Gastrocnemius medialis (tissue), 4 donors: ENCODE results near the gene NTSR2. TPM values are rescaled to one million over a fixed set of nuclear protein-coding genes. Genes with fewer than 3 reads are reported as not detected.

Source experiments
- ATAC-seq, 2 donors: fragments of 150-250 bp; one replicate each; pipeline ENCODE4 v1.9.1; 2016
- DNase-seq, 2 donors: peaks; one replicate each; pipeline ENCODE4 v3.0.0-alpha.2; 2019
- H3K27ac ChIP-seq, 4 donors: fragments of 200-600 bp; sonication (generic); 1 replicate in 1 of 4; 2 replicates in 3 of 4; pipeline ENCODE4 v1.5.1; 2016 to 2018; ENCODE audit warnings: mild to moderate bottlenecking in 2 of 4, moderate library complexity in 1 of 4
- H3K27me3 ChIP-seq, 3 donors: fragments of 200-600 bp; sonication (generic) in 2 of 3; 1 replicate in 1 of 3; 2 replicates in 2 of 3; pipeline versions ENCODE4 v1.5.1 to v1.6.0; 2016 to 2019; ENCODE audit warnings: mild to moderate bottlenecking in 1 of 3, moderate library complexity in 1 of 3
- H3K36me3 ChIP-seq, 2 donors: fragments of 200-600 bp; sonication (generic) in 1 of 2; one replicate each; pipeline ENCODE4 v1.5.1; 2017 to 2018
- H3K4me1 ChIP-seq, 2 donors: fragments of 200-600 bp; sonication (generic) in 1 of 2; one replicate each; pipeline ENCODE4 v1.5.1; 2016 to 2017; ENCODE audit warnings: mild to moderate bottlenecking in 2 of 2
- H3K4me3 ChIP-seq, 4 donors: fragments of 200-600 bp; sonication (generic) in 3 of 4; 1 replicate in 1 of 4; 2 replicates in 3 of 4; pipeline ENCODE4 v1.5.1; 2016 to 2019; ENCODE audit warnings: mild to moderate bottlenecking in 2 of 4
- H3K9me3 ChIP-seq, 3 donors: fragments of 200-600 bp; sonication (generic) in 2 of 3; 1 replicate in 1 of 3; 2 replicates in 2 of 3; pipeline ENCODE4 v1.5.1; 2016 to 2019
- POLR2A ChIP-seq, 2 donors: fragments of 450-650 bp; IDR thresholded peaks; one replicate each; pipeline ENCODE4 v1.6.1; 2017; ENCODE audit warnings: antibody characterized with exemption in 2 of 2, mild to moderate bottlenecking in 2 of 2, moderate library complexity in 2 of 2
- in situ Hi-C, 4 donors: fragments of 200-750 bp; cut with MboI; loops; one replicate each; pipeline versions ENCODE4 v1.15.0 to v1.8.0; 2017; ENCODE audit warnings: low sequenced_read_pairs in 4 of 4
- intact Hi-C: fragments of 100-400 bp; cut with DNase I; formaldehyde crosslinking; loops from one replicate; pipeline ENCODE4 v1.15.1; 2023; ENCODE audit warnings: low total_unique reads
- total RNA-seq, 4 donors: library from RNA; depleted of rRNA; stranded (reverse); fragments of >200 nt; gene quantifications; one replicate each; pipeline versions ENCODE4 v1.1.0 to v1.2.3, GENCODE V29; 2016
- TF ChIP-seq, protein P1 (sequence below), 5 experiments: fragments of 450-650 bp in 3 of 5; fragments of 200-600 bp in 2 of 5; sonication (generic) in 2 of 5; IDR thresholded peaks in 4 of 5; conservative IDR thresholded peaks in 1 of 5; 1 replicate in 4 of 5; 2 replicates in 1 of 5; pipeline ENCODE4 v1.5.1; 2016 to 2019; ENCODE audit warnings: antibody characterized with exemption in 5 of 5, mild to moderate bottlenecking in 3 of 5, moderate library complexity in 3 of 5

NTSR2 gene
- total RNA-seq, 4 donors from 2014 or later, result 0.62 to 0.85 TPM; not detected in 2

DNA sequence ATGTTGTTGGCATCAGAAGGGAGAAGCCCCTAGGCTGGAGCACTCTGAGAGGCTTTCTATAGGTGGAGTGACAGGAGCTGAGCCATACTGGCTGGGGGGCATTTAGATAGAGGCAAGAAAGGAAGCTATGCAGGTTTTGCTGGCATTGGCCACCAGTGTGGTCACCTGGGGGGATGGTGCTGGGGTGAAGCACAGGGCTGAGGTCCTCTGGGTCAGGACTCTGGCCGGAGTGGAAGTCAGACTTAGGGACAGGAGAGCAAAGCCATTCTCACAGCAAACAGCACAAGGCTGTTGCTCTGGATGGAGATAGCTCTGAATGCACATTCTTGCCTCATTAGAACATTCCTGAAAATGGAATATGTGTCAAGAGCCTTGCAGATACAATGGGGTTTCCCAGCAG, 47.4 kb downstream of the NTSR2 start:
- intact Hi-C loops, result no loop called here
- no peak for TF ChIP-seq POLR2A (IDR thresholded peaks at IDR 0.05)
- H3K36me3 ChIP-seq, result no peaks in the 10 kb centered on the region

DNA sequence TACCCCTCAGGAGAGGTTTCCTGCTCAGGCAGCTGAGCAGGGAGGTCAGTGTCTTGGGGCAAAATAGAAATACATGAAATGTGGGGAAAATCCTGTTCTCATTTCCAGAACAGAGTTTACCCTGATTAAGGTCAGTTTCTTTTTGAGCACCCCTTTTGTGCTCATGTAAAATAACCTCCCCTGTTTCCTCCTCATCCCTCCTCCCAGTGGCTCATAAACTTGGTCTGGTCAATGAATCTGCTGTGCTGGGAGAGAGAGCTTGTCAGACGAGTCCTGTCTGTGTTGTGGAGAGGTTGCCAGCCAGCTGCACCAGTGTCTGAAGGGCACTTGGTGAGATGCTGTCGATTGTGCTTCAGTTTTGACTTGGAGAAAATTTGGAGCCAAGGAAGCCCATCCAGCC, 48.6 kb downstream of the NTSR2 start:
- TF ChIP-seq POLR2A (IDR thresholded peaks at IDR 0.05), result no peak
- TF ChIP-seq, protein P1, sequence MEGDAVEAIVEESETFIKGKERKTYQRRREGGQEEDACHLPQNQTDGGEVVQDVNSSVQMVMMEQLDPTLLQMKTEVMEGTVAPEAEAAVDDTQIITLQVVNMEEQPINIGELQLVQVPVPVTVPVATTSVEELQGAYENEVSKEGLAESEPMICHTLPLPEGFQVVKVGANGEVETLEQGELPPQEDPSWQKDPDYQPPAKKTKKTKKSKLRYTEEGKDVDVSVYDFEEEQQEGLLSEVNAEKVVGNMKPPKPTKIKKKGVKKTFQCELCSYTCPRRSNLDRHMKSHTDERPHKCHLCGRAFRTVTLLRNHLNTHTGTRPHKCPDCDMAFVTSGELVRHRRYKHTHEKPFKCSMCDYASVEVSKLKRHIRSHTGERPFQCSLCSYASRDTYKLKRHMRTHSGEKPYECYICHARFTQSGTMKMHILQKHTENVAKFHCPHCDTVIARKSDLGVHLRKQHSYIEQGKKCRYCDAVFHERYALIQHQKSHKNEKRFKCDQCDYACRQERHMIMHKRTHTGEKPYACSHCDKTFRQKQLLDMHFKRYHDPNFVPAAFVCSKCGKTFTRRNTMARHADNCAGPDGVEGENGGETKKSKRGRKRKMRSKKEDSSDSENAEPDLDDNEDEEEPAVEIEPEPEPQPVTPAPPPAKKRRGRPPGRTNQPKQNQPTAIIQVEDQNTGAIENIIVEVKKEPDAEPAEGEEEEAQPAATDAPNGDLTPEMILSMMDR (IDR thresholded peaks at IDR 0.05 in 4 of 5, conservative IDR thresholded peaks at IDR 0.05 in 1 of 5), result no peak
- intact Hi-C loops (no loop called here), in situ Hi-C loops (no loop called here)
- Histone ChIP-seq H3K27me3 (no peaks in the 10 kb centered on the region), H3K36me3 (no peaks in the 10 kb centered on the region), H3K4me3 (no peak overlapping the region), H3K27ac (no peak overlapping the region), H3K4me1 (no peaks in the 10 kb centered on the region), H3K9me3 (no peaks in the 10 kb centered on the region)
- DNase-seq, result no peak
- no peak for ATAC-seq

More for the DNA sequence above, 47.4 kb downstream of the NTSR2 start:
- in situ Hi-C loops, result no loop called here
- DNase-seq (no peak), ATAC-seq (no peak)
- H3K4me1 ChIP-seq, result no peaks in the 10 kb centered on the region
- H3K27me3 ChIP-seq, result no peaks in the 10 kb centered on the region
- no peak overlapping the region for H3K27ac ChIP-seq
- H3K9me3 ChIP-seq, result no peaks in the 10 kb centered on the region
- no peak overlapping the region for H3K4me3 ChIP-seq

DNA sequence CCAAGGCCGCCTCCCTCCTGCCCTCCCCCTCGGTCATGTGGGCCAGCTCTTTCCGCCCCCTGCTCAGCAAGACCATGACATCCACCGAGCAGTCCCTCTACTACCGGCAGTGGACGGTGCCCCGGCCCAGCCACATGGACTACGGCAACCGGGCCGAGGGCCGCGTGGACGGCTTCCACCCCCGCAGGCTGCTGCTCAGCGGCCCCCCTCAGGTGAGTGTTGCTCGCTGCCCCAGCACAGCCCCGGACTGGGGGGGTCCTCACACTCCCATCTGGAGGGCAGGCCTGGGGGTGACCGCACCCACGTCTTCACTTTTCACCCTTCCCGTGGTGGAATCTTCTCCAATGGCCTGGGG, 51.3 kb downstream of the NTSR2 start:
- no peak for TF ChIP-seq POLR2A (IDR thresholded peaks at IDR 0.05)
- TF ChIP-seq, protein P1 (IDR thresholded peaks at IDR 0.05 in 4 of 5, conservative IDR thresholded peaks at IDR 0.05 in 1 of 5), result no peak
- intact Hi-C loops (no loop called here), in situ Hi-C loops (no loop called here)
- no peaks in the 10 kb centered on the region for H3K36me3 ChIP-seq
- H3K27me3 ChIP-seq, result no peaks in the 10 kb centered on the region
- H3K4me1 ChIP-seq, result no peaks in the 10 kb centered on the region
- no peak overlapping the region for H3K4me3 ChIP-seq
- H3K9me3 ChIP-seq, result no peaks in the 10 kb centered on the region
- ATAC-seq (no peak), DNase-seq (no peak)
- no peak overlapping the region for H3K27ac ChIP-seq

DNA sequence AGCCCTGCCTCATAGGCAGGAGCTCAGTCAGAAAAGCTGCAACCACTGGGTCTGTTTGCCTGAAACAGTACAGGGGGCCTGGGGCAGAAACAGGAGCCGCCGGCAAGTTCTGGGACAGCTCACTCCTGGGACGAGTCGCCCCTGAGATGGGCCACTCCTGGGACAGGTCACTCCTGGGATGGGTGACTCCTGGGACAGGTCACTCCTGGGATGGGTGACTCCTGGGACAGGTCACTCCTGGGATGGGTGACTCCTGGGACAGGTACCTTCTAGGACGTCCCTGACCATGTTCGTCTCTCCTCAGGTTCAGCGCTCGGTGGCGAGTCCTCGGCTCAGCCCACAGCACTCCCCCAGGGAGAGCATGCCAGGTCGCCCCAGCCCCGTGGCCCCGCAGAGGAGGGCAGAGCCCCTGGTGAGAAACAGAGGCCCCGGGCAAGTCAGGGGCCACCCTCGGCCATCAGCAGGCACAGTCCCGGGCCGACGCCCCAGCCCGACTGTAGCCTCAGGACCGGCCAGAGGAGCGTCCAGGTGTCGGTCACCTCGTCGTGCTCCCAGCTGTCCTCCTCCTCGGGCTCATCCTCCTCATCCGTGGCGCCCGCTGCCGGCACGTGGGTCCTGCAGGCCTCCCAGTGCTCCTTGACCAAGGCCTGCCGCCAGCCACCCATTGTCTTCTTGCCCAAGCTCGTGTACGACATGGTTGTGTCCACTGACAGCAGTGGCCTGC, 51.8 kb downstream of the NTSR2 start:
- Histone ChIP-seq H3K27ac (no peak overlapping the region), H3K27me3 (no peaks in the 10 kb centered on the region), H3K4me3 (no peak overlapping the region), H3K36me3 (no peaks in the 10 kb centered on the region), H3K4me1 (no peaks in the 10 kb centered on the region), H3K9me3 (no peaks in the 10 kb centered on the region)
- in situ Hi-C loops (no loop called here), intact Hi-C loops (no loop called here)
- DNase-seq, result no peak
- TF ChIP-seq, protein P1 (IDR thresholded peaks at IDR 0.05 in 4 of 5, conservative IDR thresholded peaks at IDR 0.05 in 1 of 5), result no peak
- TF ChIP-seq POLR2A (IDR thresholded peaks at IDR 0.05), result no peak
- ATAC-seq, result no peak

DNA sequence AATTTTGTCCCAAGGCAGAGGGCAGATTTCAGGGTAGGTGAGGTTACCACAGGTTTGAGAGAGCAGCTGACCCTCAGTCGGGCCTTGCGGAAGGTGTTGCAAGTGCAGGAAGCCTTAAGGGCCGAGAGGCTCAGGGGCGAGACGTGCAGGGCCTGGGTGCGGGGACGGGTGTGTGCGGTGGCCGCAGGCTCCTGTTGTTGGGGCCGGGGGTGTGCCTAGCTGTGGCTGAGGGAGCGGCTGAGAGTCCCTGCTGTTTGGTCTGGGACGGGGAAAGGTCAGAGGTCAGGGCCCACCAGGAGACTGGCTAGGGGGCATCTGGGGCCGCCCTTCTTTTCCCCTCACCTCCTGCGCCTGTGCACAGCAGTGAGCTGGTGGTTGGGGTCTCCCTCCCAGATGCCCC, 52.5 kb downstream of the NTSR2 start:
- Histone ChIP-seq H3K4me3 (no peak overlapping the region), H3K9me3 (no peaks in the 10 kb centered on the region), H3K36me3 (no peaks in the 10 kb centered on the region), H3K4me1 (no peaks in the 10 kb centered on the region), H3K27ac (no peak overlapping the region), H3K27me3 (no peaks in the 10 kb centered on the region)
- no peak for TF ChIP-seq POLR2A (IDR thresholded peaks at IDR 0.05)
- TF ChIP-seq, protein P1 (IDR thresholded peaks at IDR 0.05 in 4 of 5, conservative IDR thresholded peaks at IDR 0.05 in 1 of 5), result no peak
- no peak for ATAC-seq
- in situ Hi-C loops (no loop called here), intact Hi-C loops (no loop called here)
- DNase-seq, result no peak
